BJ (cell line): ENCODE data around the gene RAB3A. TPM values are rescaled to one million over a fixed set of nuclear protein-coding genes. Genes with fewer than 3 reads are reported as not detected.

Source experiments
- CTCF ChIA-PET: fragments of 350-600 bp; formaldehyde crosslinking; extraction: SDS; loops from one replicate; lab custom pipeline; 2021; ENCODE audit warnings: antibody characterized with exemption, inconsistent platforms; lab: Yijun Ruan, JAX
- POLR2A ChIA-PET: fragments of 300-600 bp; sonication (Branson Sonifier 250); formaldehyde crosslinking; extraction: SDS; loops from one replicate; lab custom pipeline; 2021; ENCODE audit warnings: antibody characterized with exemption; lab: Charles Lee
- DNase-seq: peaks from one replicate; pipeline ENCODE4 v3.0.0-alpha.2; 2011; ENCODE audit warnings: low read depth
- H3K27me3 ChIP-seq: 2 replicates; pipeline ENCODE4 v1.6.0; 2011; ENCODE audit warnings: low read length; ENCODE audit not compliant: control insufficient read depth, insufficient read depth
- H3K36me3 ChIP-seq: 2 replicates; pipeline ENCODE4 v1.5.1; 2011; ENCODE audit warnings: low read length; ENCODE audit not compliant: control insufficient read depth, insufficient read depth
- H3K4me3 ChIP-seq: 2 replicates; pipeline ENCODE4 v1.5.1; 2011; ENCODE audit warnings: low read depth, mild to moderate bottlenecking, control low read depth, low read length
- polyA plus RNA-seq: library from polyadenylated mRNA; depleted of rRNA; stranded (reverse); fragments of >200 nt; gene quantifications from 2 replicates; pipeline ENCODE4 v1.2.3, GENCODE V29; 2011
- TF ChIP-seq, protein P1 (sequence below): IDR thresholded peaks from 2 replicates; pipeline ENCODE4 v1.5.1; 2011; ENCODE audit warnings: low read depth, mild to moderate bottlenecking, control low read depth, inconsistent platforms, low read length, moderate library complexity; ENCODE audit not compliant: insufficient read depth

Gene RAB3A
- polyA plus RNA-seq, 1 experiment: 2.0 TPM

GRCh38 chr19:18173054-18173571 is 30.7 kb downstream of the RAB3A start:
- DNase-seq: no peak

GRCh38 chr19:18172331-18173053 is 31.4 kb downstream of the RAB3A start:
- TF ChIP-seq, protein P1, sequence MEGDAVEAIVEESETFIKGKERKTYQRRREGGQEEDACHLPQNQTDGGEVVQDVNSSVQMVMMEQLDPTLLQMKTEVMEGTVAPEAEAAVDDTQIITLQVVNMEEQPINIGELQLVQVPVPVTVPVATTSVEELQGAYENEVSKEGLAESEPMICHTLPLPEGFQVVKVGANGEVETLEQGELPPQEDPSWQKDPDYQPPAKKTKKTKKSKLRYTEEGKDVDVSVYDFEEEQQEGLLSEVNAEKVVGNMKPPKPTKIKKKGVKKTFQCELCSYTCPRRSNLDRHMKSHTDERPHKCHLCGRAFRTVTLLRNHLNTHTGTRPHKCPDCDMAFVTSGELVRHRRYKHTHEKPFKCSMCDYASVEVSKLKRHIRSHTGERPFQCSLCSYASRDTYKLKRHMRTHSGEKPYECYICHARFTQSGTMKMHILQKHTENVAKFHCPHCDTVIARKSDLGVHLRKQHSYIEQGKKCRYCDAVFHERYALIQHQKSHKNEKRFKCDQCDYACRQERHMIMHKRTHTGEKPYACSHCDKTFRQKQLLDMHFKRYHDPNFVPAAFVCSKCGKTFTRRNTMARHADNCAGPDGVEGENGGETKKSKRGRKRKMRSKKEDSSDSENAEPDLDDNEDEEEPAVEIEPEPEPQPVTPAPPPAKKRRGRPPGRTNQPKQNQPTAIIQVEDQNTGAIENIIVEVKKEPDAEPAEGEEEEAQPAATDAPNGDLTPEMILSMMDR: no peak
- ChIA-PET CTCF (interaction anchor here (0.9 to 1.3 kb wide), 2 partner anchors 60 to 79 kb away, joined by 5 read pairs; no protein-coding TSS in a partner anchor), POLR2A (no interaction called here)
- Histone ChIP-seq H3K4me3 (no peak overlapping the region), H3K27me3 (no peaks in the 10 kb centered on the region), H3K36me3 (peaks cover 6% of the 10 kb centered on the region; the same call in 1 of the 2 replicates)
- DNase-seq: no peak

More at GRCh38 chr19:18173054-18173571, 30.7 kb downstream of the RAB3A start:
- CTCF ChIA-PET: interaction anchor here (0.9 to 1.3 kb wide), 2 partner anchors 60 to 79 kb away, joined by 5 read pairs; no protein-coding TSS in a partner anchor
- POLR2A ChIA-PET: no interaction called here
- Histone ChIP-seq H3K27me3 (no peaks in the 10 kb centered on the region), H3K36me3 (peaks cover 1% of the 10 kb centered on the region; the same call in 1 of the 2 replicates), H3K4me3 (peak overlapping the region; percentile 66; the same call in 1 of the 2 replicates)
- TF ChIP-seq, protein P1: no peak

DNA sequence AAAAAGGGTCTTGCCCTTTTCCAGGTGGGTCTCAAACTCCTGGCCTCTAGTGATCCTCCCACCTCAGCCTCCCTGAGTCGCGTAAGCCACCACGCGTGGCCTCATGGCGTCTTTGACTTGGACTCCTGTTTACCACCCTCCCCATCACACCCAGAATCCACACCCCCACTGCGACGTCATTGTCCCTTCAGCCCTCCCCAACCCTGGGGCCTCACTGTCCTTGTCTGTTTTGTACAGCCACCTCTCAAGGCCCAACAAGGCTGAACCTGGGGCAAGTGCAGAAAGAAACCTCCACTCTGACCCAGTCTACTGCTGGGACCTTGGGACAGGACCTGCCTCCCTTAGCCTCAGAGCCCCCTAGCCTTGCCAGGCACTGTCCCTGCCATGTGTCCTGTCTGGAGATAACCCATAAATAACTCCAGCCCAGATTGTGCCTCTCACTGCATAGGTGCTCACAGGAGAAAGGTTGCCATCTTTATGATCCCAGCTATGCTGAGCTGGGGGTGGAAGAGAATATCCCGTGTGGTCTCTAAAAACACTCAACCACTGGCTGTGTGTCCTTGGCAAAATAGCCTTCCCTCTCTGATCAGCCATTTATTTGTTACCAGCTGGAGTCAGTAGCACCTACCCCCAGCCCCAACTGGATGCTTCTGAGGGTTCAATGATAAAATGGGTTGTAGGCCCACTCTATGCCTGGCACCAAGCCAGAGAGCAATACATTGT is 32.1 kb downstream of the RAB3A start:
- POLR2A ChIA-PET: no interaction called here

DNA sequence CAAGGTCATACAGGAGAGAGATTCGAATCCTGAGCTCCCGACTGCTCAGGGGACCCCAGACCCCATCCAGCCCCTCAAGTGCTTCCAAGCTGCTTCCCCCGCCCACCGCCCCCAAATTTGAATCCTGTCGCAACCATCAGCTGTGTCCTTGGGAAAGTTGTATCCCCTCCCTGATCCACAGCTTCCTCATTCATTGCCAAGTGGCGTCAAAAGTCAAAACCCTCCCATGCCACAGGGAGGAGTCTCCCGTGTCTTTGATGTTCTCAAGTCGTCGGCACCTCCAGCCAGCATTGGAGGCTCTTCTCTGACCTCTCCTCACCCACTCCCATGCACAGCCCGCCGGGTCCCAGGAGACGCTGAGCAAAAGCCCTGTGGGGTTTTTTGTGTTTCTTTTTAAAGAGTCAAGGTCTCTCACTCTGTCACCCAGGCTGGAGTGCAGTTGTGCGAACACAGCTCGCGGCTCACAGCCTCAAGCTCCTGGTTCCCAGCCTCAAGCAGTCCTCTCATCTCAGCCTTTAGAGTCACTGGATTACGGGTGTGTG is 33.1 kb downstream of the RAB3A start:
- no peak for DNase-seq
- H3K27me3 ChIP-seq: no peaks in the 10 kb centered on the region
- ChIA-PET CTCF (interaction anchor here (0.8 to 1.8 kb wide), 6 partner anchors 10 to 81 kb away, joined by 3 to 7 read pairs (median 4); partner anchors contain the start of gene MPV17L2), POLR2A (no interaction called here)
- H3K36me3 ChIP-seq: peaks cover 15% of the 10 kb centered on the region
- TF ChIP-seq, protein P1: no peak
- H3K4me3 ChIP-seq: no peak overlapping the region

More for the DNA sequence above, 32.1 kb downstream of the RAB3A start:
- TF ChIP-seq, protein P1: no peak
- H3K27me3 ChIP-seq: no peaks in the 10 kb centered on the region
- DNase-seq: no peak
- peaks cover 9% of the 10 kb centered on the region for H3K36me3 ChIP-seq
- CTCF ChIA-PET: interaction anchor here (0.9 to 1.8 kb wide), 5 partner anchors 11 to 80 kb away, joined by 4 to 7 read pairs (median 5); partner anchors contain the start of gene MPV17L2
- H3K4me3 ChIP-seq: no peak overlapping the region
